ENCODE measurements around the gene RND3. TPM values are rescaled to one million over a fixed set of nuclear protein-coding genes. Genes with fewer than 3 reads are reported as not detected.

RND3 gene
- total and polyA plus RNA-seq, 2 donors (not counting 1 experiment from before 2014, with no cell fraction given): not detected

DNA sequence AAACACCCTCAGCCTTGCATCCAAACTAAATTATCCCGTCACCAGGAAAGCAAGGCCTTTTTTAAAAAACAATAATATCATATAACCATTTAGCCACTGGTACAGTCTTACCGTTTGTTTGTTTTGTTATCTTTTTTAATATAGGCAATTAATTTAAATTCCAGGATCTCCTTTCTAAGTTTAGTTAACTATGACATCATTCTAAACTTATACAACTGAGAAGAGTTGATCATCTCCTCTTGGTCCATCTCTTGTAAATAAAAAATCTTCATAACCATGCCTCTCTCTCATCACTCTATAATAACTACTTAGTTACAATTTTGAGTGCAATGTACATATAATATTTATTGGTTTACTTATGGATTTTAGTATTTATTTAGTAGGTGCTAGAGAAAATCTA is 46.2 kb downstream of the RND3 start:
- Histone ChIP-seq H3K4me2 (replicated peaks; ENCODE audit: low read depth, low read length, poor library complexity, severe bottlenecking) (no peak overlapping the region), H3K36me3 (replicated peaks in 1 of 2; ENCODE audit: control extremely low read depth in 1 of 2, control insufficient read depth in 1 of 2, extremely low read depth in 1 of 2, insufficient read depth in 2 of 2, low read length in 1 of 2) (no peaks in the 10 kb centered on the region), H3K4me1 (ENCODE audit: control insufficient read depth in 2 of 2, insufficient read depth in 2 of 2, low read length in 2 of 2) (no peaks in the 10 kb centered on the region), H3K79me2 (ENCODE audit: control insufficient read depth, insufficient read depth, low read length) (no peaks in the 10 kb centered on the region), H4K20me1 (ENCODE audit: control insufficient read depth, insufficient read depth, low read length, poor library complexity, severe bottlenecking) (no peaks in the 10 kb centered on the region), H3K4me3 (ENCODE audit: control extremely low read depth in 1 of 5, extremely low read depth in 1 of 5, insufficient read depth in 1 of 5, low read depth in 2 of 5, low read length in 4 of 5) (no peak overlapping the region), H3K27me3 (replicated peaks in 1 of 4; ENCODE audit: control extremely low read depth in 1 of 4, control insufficient read depth in 3 of 4, insufficient read depth in 4 of 4, low read length in 3 of 4) (no peaks in the 10 kb centered on the region), H3K27ac (ENCODE audit: low read length in 2 of 2) (no peak overlapping the region), H2AFZ (ENCODE audit: insufficient read depth, low read depth, low read length, poor library complexity, severe bottlenecking) (no peak overlapping the region), H3K9me3 (ENCODE audit: control extremely low read depth in 1 of 3, control insufficient read depth in 2 of 3, insufficient read depth in 1 of 3, low read length in 2 of 3) (peaks cover 0 to 2% (median 1%) of the 10 kb centered on the region in 3 donors), H3K9ac (ENCODE audit: low read length) (no peak overlapping the region)
- ChIA-PET CTCF (no interaction called here), POLR2A (no interaction called here)
- WGBS (ENCODE audit: insufficient coverage): no CpG with 5 or more reads among the region's 2 CpGs
- Mint-ChIP-seq H3K9me3 (ENCODE audit: insufficient read depth) (peaks cover 5% of the 10 kb centered on the region), H3K27me3 (no peaks in the 10 kb centered on the region), H3K4me1 (no peaks in the 10 kb centered on the region), H3K27ac (no peak overlapping the region), H3K4me3 (no peak overlapping the region)
- TF ChIP-seq, protein P1, sequence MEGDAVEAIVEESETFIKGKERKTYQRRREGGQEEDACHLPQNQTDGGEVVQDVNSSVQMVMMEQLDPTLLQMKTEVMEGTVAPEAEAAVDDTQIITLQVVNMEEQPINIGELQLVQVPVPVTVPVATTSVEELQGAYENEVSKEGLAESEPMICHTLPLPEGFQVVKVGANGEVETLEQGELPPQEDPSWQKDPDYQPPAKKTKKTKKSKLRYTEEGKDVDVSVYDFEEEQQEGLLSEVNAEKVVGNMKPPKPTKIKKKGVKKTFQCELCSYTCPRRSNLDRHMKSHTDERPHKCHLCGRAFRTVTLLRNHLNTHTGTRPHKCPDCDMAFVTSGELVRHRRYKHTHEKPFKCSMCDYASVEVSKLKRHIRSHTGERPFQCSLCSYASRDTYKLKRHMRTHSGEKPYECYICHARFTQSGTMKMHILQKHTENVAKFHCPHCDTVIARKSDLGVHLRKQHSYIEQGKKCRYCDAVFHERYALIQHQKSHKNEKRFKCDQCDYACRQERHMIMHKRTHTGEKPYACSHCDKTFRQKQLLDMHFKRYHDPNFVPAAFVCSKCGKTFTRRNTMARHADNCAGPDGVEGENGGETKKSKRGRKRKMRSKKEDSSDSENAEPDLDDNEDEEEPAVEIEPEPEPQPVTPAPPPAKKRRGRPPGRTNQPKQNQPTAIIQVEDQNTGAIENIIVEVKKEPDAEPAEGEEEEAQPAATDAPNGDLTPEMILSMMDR (IDR thresholded peaks at IDR 0.05): no peak
- no peak for TF ChIP-seq EZH2 (IDR thresholded peaks at IDR 0.05; ENCODE audit: borderline replicate concordance, insufficient read depth, low read depth, low read length, poor library complexity, severe bottlenecking)
- no peak for ATAC-seq (ENCODE audit: low read depth)
- intact Hi-C loops (cut with micrococcal nuclease): no loop called here
- no peak for DNase-seq

DNA sequence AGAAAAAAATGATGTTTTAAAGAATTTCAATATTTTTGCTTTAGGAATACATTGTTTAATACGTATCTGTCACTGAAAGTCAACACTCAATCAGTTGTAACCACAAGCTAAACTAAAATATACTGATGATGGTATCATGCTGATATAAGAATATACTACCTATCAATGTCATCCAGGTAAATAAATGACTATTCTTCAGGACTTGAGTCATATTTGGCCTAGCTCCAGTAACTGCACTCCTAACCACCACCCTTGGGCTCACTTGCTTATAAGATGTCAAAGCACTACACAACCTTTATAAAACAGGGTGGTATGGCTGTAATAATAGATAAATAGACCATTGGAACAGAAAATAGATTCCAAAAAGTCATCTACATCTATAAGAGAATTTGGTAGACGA is 48.8 kb downstream of the RND3 start:
- no peak for TF ChIP-seq EZH2 (IDR thresholded peaks at IDR 0.05; ENCODE audit: borderline replicate concordance, insufficient read depth, low read depth, low read length, poor library complexity, severe bottlenecking)
- TF ChIP-seq, protein P1 (IDR thresholded peaks at IDR 0.05): no peak
- no peak for ATAC-seq (ENCODE audit: low read depth)
- Mint-ChIP-seq H3K9me3 (ENCODE audit: insufficient read depth) (peaks cover 5% of the 10 kb centered on the region), H3K27me3 (no peaks in the 10 kb centered on the region), H3K4me3 (no peak overlapping the region), H3K27ac (no peak overlapping the region), H3K4me1 (no peaks in the 10 kb centered on the region)
- Histone ChIP-seq H4K20me1 (ENCODE audit: control insufficient read depth, insufficient read depth, low read length, poor library complexity, severe bottlenecking) (no peaks in the 10 kb centered on the region), H3K4me1 (ENCODE audit: control insufficient read depth in 2 of 2, insufficient read depth in 2 of 2, low read length in 2 of 2) (no peaks in the 10 kb centered on the region), H3K4me3 (ENCODE audit: control extremely low read depth in 1 of 5, extremely low read depth in 1 of 5, insufficient read depth in 1 of 5, low read depth in 2 of 5, low read length in 4 of 5) (no peak overlapping the region), H3K27me3 (replicated peaks in 1 of 4; ENCODE audit: control extremely low read depth in 1 of 4, control insufficient read depth in 3 of 4, insufficient read depth in 4 of 4, low read length in 3 of 4) (no peaks in the 10 kb centered on the region), H3K4me2 (replicated peaks; ENCODE audit: low read depth, low read length, poor library complexity, severe bottlenecking) (no peak overlapping the region), H2AFZ (ENCODE audit: insufficient read depth, low read depth, low read length, poor library complexity, severe bottlenecking) (no peak overlapping the region), H3K9ac (ENCODE audit: low read length) (no peak overlapping the region), H3K9me3 (ENCODE audit: control extremely low read depth in 1 of 3, control insufficient read depth in 2 of 3, insufficient read depth in 1 of 3, low read length in 2 of 3) (peaks cover 0 to 5% (median 1%) of the 10 kb centered on the region in 3 donors), H3K36me3 (replicated peaks in 1 of 2; ENCODE audit: control extremely low read depth in 1 of 2, control insufficient read depth in 1 of 2, extremely low read depth in 1 of 2, insufficient read depth in 2 of 2, low read length in 1 of 2) (no peaks in the 10 kb centered on the region), H3K27ac (ENCODE audit: low read length in 2 of 2) (no peak overlapping the region), H3K79me2 (ENCODE audit: control insufficient read depth, insufficient read depth, low read length) (no peaks in the 10 kb centered on the region)
- POLR2A ChIA-PET: no interaction called here
- CTCF ChIA-PET: no interaction called here
- intact Hi-C loops (cut with micrococcal nuclease): no loop called here
- no peak for DNase-seq
- WGBS (ENCODE audit: insufficient coverage): no CpG with 5 or more reads among the region's 2 CpGs
